GM19452 (cell line): ENCODE measurements around the gene ZNF600.
"Not testable (repeated sequence)": the region's sequence is repeated elsewhere in the genome, so short reads cannot be mapped to it uniquely, and the experiment has no call there.

Experiments
- ATAC-seq: cut with Tn5 transposase; IDR thresholded peaks from one replicate; pipeline ENCODE4 v1.9.1; 2021; ENCODE audit not compliant: unreplicated experiment

ZNF600 gene

GRCh38 chr19:52742516-52742915 lies 44.1 kb downstream of the ZNF600 start:
- ATAC-seq = no peak

- ATAC-seq = no peak
These were observed 44.6 kb downstream of the ZNF600 start for GRCh38 chr19:52741951-52742485.

- not testable (repeated sequence) for ATAC-seq
These were observed 45.2 kb downstream of the ZNF600 start for GRCh38 chr19:52741371-52741770.

- ATAC-seq = no peak
These were observed 47.0 kb downstream of the ZNF600 start for GRCh38 chr19:52739576-52739975.

GRCh38 chr19:52735734-52736133 lies 50.9 kb downstream of the ZNF600 start:
- ATAC-seq = no peak

- ATAC-seq = peak; percentile 90
These were observed 51.5 kb downstream of the ZNF600 start, which contains the start of gene ZNF611 for GRCh38 chr19:52734893-52735661. Gene ZNF611 (minus strand): TSS chr19:52735044. CDS start chr19:52715894, 19,150 bp downstream.

GRCh38 chr19:52734331-52734892 lies 52.2 kb downstream of the ZNF600 start:
- ATAC-seq = peak; percentile 26

GRCh38 chr19:52726051-52726450 lies 60.5 kb downstream of the ZNF600 start:
- ATAC-seq = not testable (repeated sequence)

GRCh38 chr19:52725528-52725961 lies 61.0 kb downstream of the ZNF600 start:
- ATAC-seq = no peak

GRCh38 chr19:52724701-52725514 lies 61.7 kb downstream of the ZNF600 start:
- no peak for ATAC-seq

GRCh38 chr19:52723907-52724598 lies 62.5 kb downstream of the ZNF600 start:
- not testable (repeated sequence) for ATAC-seq

GRCh38 chr19:52722062-52723003 lies 64.3 kb downstream of the ZNF600 start:
- ATAC-seq = no peak

GRCh38 chr19:52720541-52720940 lies 66.0 kb downstream of the ZNF600 start:
- not testable (repeated sequence) for ATAC-seq

- no peak for ATAC-seq
These were observed 70.1 kb downstream of the ZNF600 start for GRCh38 chr19:52716522-52716921.

- ATAC-seq = not testable (repeated sequence)
These were observed 70.7 kb downstream of the ZNF600 start for GRCh38 chr19:52715902-52716301.

GRCh38 chr19:52715330-52715729 lies 71.3 kb downstream of the ZNF600 start:
- ATAC-seq = not testable (repeated sequence)
